Small intestine (tissue), 7 donors: ENCODE data around the gene ARFGAP1. TPM values are rescaled to one million over a fixed set of nuclear protein-coding genes. Genes with fewer than 3 reads are reported as not detected.

Experiments used
- DNase-seq, 2 donors: peaks; one replicate each; pipeline versions ENCODE4 v3.0.0 to v3.0.0-alpha.2; 2013
- FAIRE-seq: peaks from 2 replicates; lab custom pipeline; 2012; peaks lifted over from hg19 to GRCh38; lab: Jason Lieb, UNC
- H3K27ac ChIP-seq, 3 donors: one replicate each; pipeline ENCODE4 v1.5.1; 2013; ENCODE audit warnings: low read length in 2 of 3, mild to moderate bottlenecking in 2 of 3, control low read depth in 1 of 3, inconsistent platforms in 1 of 3, low read depth in 1 of 3, moderate library complexity in 1 of 3
- H3K27me3 ChIP-seq, 3 donors: one replicate each; pipeline ENCODE4 v1.6.1; 2013; ENCODE audit warnings: low read length in 3 of 3, inconsistent platforms in 1 of 3; ENCODE audit not compliant: control insufficient read depth in 3 of 3, insufficient read depth in 3 of 3
- H3K36me3 ChIP-seq, 3 donors: one replicate each; pipeline ENCODE4 v1.6.1; 2013; ENCODE audit warnings: low read length in 3 of 3, inconsistent platforms in 1 of 3, low read depth in 1 of 3, mild to moderate bottlenecking in 1 of 3, moderate library complexity in 1 of 3; ENCODE audit not compliant: control insufficient read depth in 3 of 3, insufficient read depth in 2 of 3
- H3K4me1 ChIP-seq, 3 donors: one replicate each; pipeline ENCODE4 v1.6.1; 2013; ENCODE audit warnings: low read length in 2 of 3, inconsistent platforms in 1 of 3, low read depth in 1 of 3, mild to moderate bottlenecking in 1 of 3, moderate library complexity in 1 of 3; ENCODE audit not compliant: control insufficient read depth in 3 of 3, insufficient read depth in 2 of 3
- H3K4me3 ChIP-seq, 3 donors: one replicate each; pipeline ENCODE4 v1.5.1; 2013; ENCODE audit warnings: low read length in 3 of 3, control low read depth in 1 of 3, inconsistent platforms in 1 of 3, low read depth in 1 of 3, mild to moderate bottlenecking in 1 of 3, moderate library complexity in 1 of 3
- H3K9me3 ChIP-seq, 2 donors: one replicate each; pipeline ENCODE4 v1.6.1; 2013; ENCODE audit warnings: low read depth in 1 of 2, low read length in 1 of 2; ENCODE audit not compliant: control insufficient read depth in 2 of 2, insufficient read depth in 1 of 2
- WGBS, 3 donors: extraction: QIAGEN DNeasy Blood & Tissue Kit; methylation state at CpG; one replicate each; pipeline ENCODE4 v1.1.7; 2013; 5-methylcytosine and 5-hydroxymethylcytosine counted together
- polyA plus RNA-seq, 4 donors: library from polyadenylated mRNA; stranded (reverse) in 3 of 4; unstranded in 1 of 4; fragments of 200-250 nt in 3 of 4; fragments of 120-200 nt in 1 of 4; gene quantifications; one replicate each; pipeline versions ENCODE4 v1.2.1 to v1.2.3, GENCODE V29; 2013
- donor health status: healthy with polysubstance abuse.
- donor health status: control.
- donor health status: control.
- donor health status: Bipolar disorder and iron deficiency.
- donor health status: healthy.

Gene ARFGAP1
- polyA plus RNA-seq, 4 donors: 70.9 to 117 (median 80.3) TPM

- Histone ChIP-seq H3K27me3 (no peaks in the 10 kb centered on the region), H3K4me3 (no peak overlapping the region), H3K9me3 (no peaks in the 10 kb centered on the region), H3K4me1 (no peaks in the 10 kb centered on the region), H3K27ac (no peak overlapping the region), H3K36me3 (no peaks in the 10 kb centered on the region)
- FAIRE-seq (no peak), DNase-seq (no peak)
- 70 to 83% (median 80%) methylated on average over 18 to 31 of the region's 31 CpGs for WGBS, 3 donors
Observed at GRCh38 chr20:63315731-63316491, 43.3 kb downstream of the ARFGAP1 start.

GRCh38 chr20:63316502-63316921 lies 43.9 kb downstream of the ARFGAP1 start:
- H3K27me3 ChIP-seq: no peaks in the 10 kb centered on the region
- WGBS, 3 donors: 69 to 83% (median 79%) methylated on average over 14 of the region's 14 CpGs
- no peak for DNase-seq
- H3K36me3 ChIP-seq: no peaks in the 10 kb centered on the region
- no peaks in the 10 kb centered on the region for H3K9me3 ChIP-seq
- no peaks in the 10 kb centered on the region for H3K4me1 ChIP-seq
- no peak overlapping the region for H3K27ac ChIP-seq
- FAIRE-seq: no peak
- H3K4me3 ChIP-seq: no peak overlapping the region

GRCh38 chr20:63317061-63317460 lies 44.4 kb downstream of the ARFGAP1 start:
- no peak overlapping the region for H3K27ac ChIP-seq
- H3K4me3 ChIP-seq: no peak overlapping the region
- no peaks in the 10 kb centered on the region for H3K9me3 ChIP-seq
- DNase-seq (no peak), FAIRE-seq (no peak)
- WGBS, 3 donors: 70 to 88% (median 85%) methylated on average over 6 of the region's 6 CpGs
- H3K36me3 ChIP-seq: no peaks in the 10 kb centered on the region
- H3K27me3 ChIP-seq: peaks cover 0 to under 1% (median 0%) of the 10 kb centered on the region in 3 donors
- H3K4me1 ChIP-seq: no peaks in the 10 kb centered on the region

- 71 to 82% (median 72%) methylated on average over 16 to 18 of the region's 18 CpGs for WGBS, 3 donors
- H3K36me3 ChIP-seq: no peaks in the 10 kb centered on the region
- H3K27ac ChIP-seq: no peak overlapping the region
- no peaks in the 10 kb centered on the region for H3K4me1 ChIP-seq
- H3K27me3 ChIP-seq: peaks cover 0 to 5% (median 1%) of the 10 kb centered on the region in 3 donors
- DNase-seq: no peak
- no peaks in the 10 kb centered on the region for H3K9me3 ChIP-seq
- no peak overlapping the region for H3K4me3 ChIP-seq
- FAIRE-seq: no peak
Observed at GRCh38 chr20:63317601-63318291, 45.1 kb downstream of the ARFGAP1 start.

- Histone ChIP-seq H3K9me3 (no peaks in the 10 kb centered on the region), H3K4me1 (no peaks in the 10 kb centered on the region), H3K36me3 (no peaks in the 10 kb centered on the region), H3K27me3 (peaks cover 0 to 7% (median 3%) of the 10 kb centered on the region in 3 donors), H3K27ac (no peak overlapping the region), H3K4me3 (no peak overlapping the region)
- WGBS, 3 donors: 74 to 89% (median 81%) methylated on average over 22 to 24 of the region's 24 CpGs
- no peak for FAIRE-seq
- no peak for DNase-seq
Observed at GRCh38 chr20:63318391-63319163, 46.0 kb downstream of the ARFGAP1 start.

GRCh38 chr20:63319164-63320040 lies 46.8 kb downstream of the ARFGAP1 start:
- H3K4me3 ChIP-seq: no peak overlapping the region
- no peak for DNase-seq
- no peaks in the 10 kb centered on the region for H3K9me3 ChIP-seq
- H3K36me3 ChIP-seq: no peaks in the 10 kb centered on the region
- H3K27ac ChIP-seq: no peak overlapping the region
- H3K27me3 ChIP-seq: peaks cover 0 to 7% (median 3%) of the 10 kb centered on the region in 3 donors
- no peaks in the 10 kb centered on the region for H3K4me1 ChIP-seq
- 67 to 80% (median 68%) methylated on average over 24 to 25 of the region's 25 CpGs for WGBS, 3 donors
- no peak for FAIRE-seq

- Histone ChIP-seq H3K27me3 (peaks cover 0 to 7% (median 3%) of the 10 kb centered on the region in 3 donors), H3K9me3 (no peaks in the 10 kb centered on the region), H3K27ac (no peak overlapping the region), H3K36me3 (no peaks in the 10 kb centered on the region), H3K4me1 (no peaks in the 10 kb centered on the region), H3K4me3 (no peak overlapping the region)
- 76 to 83% (median 81%) methylated on average over 16 to 23 of the region's 23 CpGs for WGBS, 3 donors
- DNase-seq (no peak), FAIRE-seq (no peak)
Observed at GRCh38 chr20:63320041-63320511, 47.5 kb downstream of the ARFGAP1 start.
